Measurements from ENCODE around the gene ARF1.

Gene ARF1

DNA sequence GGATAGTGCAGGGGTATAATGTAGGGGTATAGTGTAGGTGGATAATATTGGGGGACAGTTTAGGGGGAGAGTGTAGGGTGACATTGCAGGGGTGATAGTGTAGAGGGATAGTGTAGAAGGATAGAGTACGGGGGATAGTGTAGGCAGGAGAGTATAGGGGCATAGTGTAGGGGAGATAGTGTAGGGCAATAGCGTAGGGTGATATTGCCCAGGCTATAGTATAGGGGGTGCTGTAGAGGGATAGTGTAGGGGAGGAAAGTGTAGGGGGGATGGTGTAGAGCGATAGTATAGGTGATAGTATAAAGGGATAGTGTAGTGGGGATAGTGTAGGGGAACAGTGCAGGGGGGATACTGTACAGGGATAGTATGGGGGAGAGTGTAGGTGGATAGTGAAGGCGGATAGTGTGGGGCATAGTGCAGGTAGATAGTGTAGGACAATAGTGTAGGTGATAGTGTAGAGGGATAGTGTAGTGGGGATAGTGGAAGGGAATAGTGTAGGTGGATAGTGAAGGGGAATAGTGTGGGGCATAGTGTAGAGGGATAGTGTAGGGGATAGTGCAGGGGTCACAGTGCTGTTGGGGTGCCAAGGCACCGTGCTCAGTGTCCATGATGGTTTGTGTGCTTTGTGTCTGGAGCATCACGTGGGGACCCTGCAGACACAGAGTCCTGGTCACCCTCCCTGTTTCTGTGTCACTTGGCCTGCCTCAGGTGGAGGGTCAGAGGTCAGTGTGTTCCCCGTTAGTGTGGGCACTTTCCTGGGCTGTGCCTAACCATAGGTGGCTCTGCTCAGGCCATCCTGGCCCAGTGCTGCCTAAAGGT is 10.5 kb upstream of the ARF1 start:
- no peak for DNase-seq

- DNase-seq, result no peak
These were observed 9.9 kb upstream of the ARF1 start for GRCh38 chr1:228072658-228073043.

- no peak for DNase-seq
These were observed 9.2 kb upstream of the ARF1 start for GRCh38 chr1:228073061-228073856.

DNA sequence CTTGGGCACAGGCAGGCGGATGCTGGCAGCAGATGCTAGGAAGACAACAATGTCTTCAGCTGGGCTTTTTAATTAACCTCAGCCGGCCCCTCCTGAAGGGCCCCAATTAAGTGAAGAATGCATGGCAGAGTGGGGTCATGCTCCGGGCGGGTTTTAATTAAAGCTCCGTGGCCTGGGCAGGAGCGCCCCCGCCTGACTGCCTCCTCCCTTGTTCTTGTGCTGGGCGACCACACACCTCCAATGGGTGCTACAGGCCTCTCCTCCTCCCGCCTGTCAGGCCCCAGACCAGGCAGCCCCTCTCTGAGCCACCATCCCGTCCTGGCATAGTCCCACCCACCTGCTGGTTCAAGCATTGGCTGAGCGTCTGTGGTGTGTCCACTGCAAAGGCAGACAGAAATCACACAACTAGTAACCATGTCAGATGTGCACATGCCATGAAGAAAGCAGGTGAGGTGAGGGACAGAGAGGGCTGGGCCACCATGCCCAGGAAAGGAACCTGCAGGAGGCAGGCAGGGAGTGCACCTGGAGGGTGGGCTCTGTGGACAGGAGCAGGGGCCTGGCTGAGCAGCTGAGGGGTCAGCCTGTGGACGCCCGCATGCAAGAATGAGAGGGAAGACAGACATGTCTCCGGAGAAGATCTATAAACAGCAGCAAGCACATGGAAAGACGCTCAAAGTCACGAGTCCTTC is 8.5 kb upstream of the ARF1 start:
- no peak for DNase-seq

DNA sequence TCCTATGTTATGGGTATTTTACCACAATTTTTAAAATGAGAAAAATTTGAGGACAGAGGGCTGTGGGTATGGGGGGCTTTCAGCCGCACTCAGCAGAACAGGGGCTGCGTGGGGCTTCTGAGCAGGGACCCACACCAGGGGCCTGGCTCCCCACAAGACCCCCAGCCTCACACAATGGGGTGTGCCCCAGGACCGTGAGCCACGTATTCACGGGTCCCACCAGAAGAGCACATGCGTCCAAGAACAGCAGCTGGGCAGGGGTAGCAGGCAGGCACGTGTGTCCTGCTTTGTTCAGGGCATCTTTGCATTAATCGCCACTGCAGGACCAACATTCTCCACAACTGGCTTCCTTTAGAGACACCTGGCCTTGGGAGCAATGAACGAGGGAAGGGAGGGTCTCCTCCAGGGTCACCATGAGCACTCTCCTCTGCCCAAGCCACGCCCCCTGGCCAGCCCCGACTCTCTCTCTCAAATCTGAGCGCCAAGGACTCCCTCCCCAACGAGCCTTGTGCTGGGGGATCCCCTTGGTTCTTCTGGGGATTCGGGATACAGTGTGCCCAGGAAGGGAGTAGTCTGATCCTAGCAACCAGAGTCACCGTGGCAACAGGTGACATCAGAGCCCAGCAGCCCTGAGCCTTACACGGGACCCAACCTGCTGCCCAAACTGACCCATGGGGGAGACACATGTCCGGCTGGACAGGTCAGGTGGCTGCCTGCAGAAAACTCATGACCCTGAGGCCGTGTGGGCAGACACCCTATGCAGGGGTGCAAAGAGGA is 7.4 kb upstream of the ARF1 start:
- DNase-seq, result no peak

GRCh38 chr1:228075801-228076271 is 6.7 kb upstream of the ARF1 start:
- DNase-seq, result no peak

DNA sequence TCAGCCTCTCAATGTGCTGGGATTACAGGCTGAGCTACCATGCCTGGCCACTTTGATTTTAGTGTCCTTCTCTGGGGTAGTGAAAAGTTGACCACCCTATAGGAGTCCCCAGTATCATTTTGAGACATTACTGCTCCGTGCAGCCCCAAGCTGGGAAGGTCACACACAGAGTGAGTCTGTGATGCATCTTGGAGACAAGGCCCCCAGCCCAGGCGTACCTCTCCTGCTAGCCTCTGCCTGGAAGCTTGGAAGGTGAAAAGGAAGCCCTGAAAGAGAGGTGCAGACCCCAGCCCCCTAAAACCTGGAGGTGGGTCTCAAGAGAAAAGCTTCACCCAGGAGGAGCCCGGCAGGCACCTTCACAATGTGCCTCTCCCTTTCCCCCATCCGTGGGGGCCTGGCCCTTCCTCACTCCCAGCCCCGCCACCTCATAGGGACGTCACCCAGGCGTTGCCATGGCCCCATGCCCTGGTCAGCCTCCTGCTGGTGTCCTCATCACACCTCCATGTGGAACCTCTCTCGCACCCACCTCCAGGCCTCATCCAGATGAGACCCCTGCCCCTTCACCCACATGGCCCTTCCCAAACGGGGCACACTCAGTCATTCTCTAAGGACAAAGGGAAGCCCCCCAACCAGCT is 5.6 kb upstream of the ARF1 start:
- no peak for DNase-seq

DNA sequence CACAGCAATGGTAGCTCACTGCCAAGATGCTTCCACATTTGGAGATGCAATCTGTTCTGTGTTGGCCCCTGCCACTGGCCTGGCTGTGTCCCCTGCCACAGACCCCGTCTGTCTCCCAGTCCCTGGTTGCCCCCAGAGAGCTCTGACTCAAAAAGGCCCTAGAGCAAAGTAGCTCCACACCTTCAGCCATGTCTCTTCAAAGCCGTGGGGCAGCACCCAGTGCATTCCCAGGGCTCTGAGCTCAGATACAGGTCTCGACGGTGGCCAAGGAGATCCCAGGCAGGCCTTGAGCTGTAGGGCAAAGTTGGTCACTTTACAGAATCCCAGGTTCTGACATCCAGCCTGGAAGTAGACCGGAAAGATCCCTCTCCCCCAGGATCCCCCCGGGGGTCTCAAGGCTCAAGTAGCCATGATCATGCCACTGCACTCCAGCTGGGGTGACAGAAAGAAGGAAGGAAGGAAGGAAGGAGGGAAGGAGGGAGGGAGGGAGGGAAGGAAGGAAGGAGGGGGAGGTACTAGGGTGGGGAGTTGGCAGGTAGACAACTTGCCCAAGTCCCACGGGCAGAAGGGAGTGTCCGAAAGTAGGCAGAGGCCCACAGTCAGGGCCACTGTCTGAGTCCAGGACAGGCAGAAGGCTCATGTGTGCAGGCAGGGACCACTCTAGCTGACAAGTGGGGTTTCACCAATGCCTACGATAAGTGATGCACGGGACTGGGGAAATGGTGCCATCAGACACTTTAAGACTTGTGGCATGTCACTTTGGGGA is 4.8 kb upstream of the ARF1 start:
- DNase-seq, result no peak

GRCh38 chr1:228079013-228079412 is 3.5 kb upstream of the ARF1 start:
- DNase-seq, result no peak

- DNase-seq, result no peak
These were observed 2.8 kb upstream of the ARF1 start for GRCh38 chr1:228079601-228080263.

DNA sequence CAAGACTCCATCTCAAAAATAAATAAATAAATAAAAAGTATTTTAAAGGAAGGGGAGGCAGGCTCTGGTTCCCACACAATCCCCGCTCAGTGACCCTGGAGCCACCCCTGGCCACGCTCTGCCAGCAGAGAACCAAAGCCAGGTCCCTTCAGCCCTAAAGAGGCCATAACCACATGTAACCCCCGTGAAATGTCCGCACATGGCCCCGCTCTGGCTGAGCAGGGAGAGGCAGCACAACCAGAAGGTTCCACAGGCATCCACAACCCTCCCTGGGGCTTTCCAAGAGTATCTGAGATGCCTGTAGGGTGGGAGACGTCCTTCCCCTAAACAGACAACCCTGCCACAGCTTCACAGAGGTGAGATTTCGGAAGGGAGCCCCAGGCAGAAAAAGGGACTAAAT is 1.4 kb upstream of the ARF1 start:
- no peak for DNase-seq

GRCh38 chr1:228081578-228082213 is 812 bp upstream of the ARF1 start:
- no peak for DNase-seq

DNA sequence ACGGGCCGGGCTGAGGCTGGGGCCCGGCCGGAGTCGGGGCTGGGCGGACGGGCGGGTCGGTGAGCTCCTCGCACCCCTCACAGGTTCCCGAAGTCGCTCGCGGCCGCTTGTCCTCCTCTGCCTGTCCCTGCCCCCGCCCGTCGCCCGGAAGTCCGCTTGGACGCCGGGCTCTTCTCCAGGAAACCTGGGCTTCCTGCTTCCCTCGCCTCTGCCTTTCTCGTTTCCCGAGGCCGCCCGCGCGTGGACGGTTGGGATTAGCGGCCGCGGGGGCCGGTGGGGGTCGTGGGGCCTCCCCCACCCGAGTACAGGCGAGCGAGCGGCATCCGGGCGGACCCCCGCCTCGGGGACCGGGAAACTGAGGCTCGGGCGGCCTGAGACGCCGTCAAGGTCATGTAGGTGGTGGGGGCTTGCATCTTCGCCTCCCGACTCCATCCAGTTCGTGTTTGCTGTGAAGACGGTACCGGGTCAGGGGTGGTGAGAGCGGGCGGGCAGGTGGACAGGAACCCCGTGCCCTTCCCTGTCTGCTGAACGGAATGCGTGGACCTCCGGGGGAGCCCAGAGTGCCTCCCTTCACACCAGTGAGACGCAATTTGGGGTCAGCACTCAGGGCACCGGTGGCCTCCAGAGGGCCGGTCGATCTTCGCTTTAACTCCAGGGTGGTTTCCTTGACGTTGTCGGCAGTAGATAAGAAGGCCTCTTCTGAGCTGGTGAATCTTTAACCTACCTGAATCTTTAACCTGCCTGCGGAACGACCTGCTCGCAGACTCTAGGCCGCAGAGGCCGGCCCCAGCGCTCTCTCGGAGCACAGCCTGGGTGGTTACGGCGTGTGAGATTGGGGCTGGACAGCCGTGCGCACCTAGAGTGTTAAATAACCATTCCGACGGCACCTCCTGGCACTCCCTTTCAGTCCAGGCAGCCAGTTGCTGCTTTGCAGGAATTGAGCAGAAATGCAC is 686 bp downstream of the ARF1 start:
- peak; percentile 48 for DNase-seq

GRCh38 chr1:228083871-228084278 is 1.4 kb downstream of the ARF1 start:
- DNase-seq, result peak; percentile 20

DNA sequence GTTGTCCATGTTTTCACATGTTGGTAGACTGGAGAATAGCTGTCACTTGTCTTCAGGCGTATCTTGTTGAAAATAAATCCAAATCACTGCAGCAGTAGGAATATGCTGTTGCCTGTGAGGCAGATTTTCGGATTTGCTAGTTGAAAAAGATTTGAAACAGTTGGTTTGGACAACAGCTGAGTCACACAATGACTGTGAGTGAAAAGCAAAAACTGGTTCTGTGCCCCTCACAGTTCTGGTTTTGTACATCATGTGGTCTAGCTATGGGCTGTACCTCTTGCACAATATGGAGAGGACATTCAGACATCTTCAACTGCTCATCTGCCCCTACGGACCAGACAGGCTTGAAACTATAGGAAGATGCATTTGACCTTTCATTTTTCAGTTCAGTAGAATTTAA is 1.8 kb downstream of the ARF1 start:
- DNase-seq, result peak; percentile 58

- no peak for DNase-seq
These were observed 2.3 kb downstream of the ARF1 start for GRCh38 chr1:228084797-228085196.

- DNase-seq, result peak; percentile 73
These were observed 2.9 kb downstream of the ARF1 start for GRCh38 chr1:228085287-228085951.

DNA sequence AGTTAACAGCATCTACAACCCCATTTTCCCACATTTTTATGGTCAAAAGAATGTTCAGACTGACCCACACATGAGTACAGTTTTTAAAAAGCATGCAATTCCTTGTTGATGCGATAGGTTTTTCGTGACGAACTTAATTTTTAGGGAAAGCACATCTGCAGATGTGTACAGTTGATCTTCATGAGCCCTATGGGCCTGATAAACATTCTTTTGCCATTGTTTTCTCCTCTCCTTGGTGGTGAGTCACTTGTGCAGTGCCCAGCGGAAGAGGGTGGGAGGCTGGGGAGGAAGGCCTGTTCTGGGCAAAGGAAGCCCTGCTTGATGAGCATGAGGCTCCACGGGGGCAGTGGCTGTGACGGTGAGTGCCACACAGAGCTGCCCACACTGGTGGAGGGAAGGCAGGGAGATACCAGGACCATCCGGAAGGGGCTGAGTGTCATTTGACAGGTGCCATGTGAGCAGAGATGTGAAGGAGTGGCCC is 5.3 kb downstream of the ARF1 start:
- peak; percentile 76 for DNase-seq
